GM10248 (cell line): Measurements from ENCODE around the gene LGALS1.

Experiments used
- CTCF ChIA-PET: fragments of 300-600 bp; sonication (Branson Sonifier 250); formaldehyde crosslinking; extraction: SDS; loops from one replicate; lab custom pipeline; 2021; ENCODE audit warnings: antibody characterized with exemption; lab: Yijun Ruan, JAX
- POLR2A ChIA-PET: fragments of 350-650 bp; sonication (Branson Sonifier 250); formaldehyde crosslinking; extraction: SDS; loops from one replicate; lab custom pipeline; 2020; ENCODE audit warnings: antibody characterized with exemption; lab: Yijun Ruan, JAX
- DNase-seq: peaks from one replicate; pipeline ENCODE4 v3.0.0; 2012; ENCODE audit errors: extremely low spot score
- CTCF ChIP-seq: IDR thresholded peaks from 2 replicates; pipeline ENCODE4 v1.5.1; 2012; ENCODE audit warnings: mild to moderate bottlenecking, low read depth; ENCODE audit errors: extremely low read depth, missing control alignments, control extremely low read depth

Gene LGALS1

GRCh38 chr22:37638391-37639069 lies 36.9 kb upstream of the LGALS1 start:
- POLR2A ChIA-PET: interaction anchor here (1.0 kb wide), 2 partner anchors 30 to 33 kb away, joined by 3 read pairs; partner anchors contain the start of gene GGA1
- no peak for TF ChIP-seq CTCF
- CTCF ChIA-PET: interaction anchor here (0.7 to 14.7 kb wide), 10 partner anchors 10 to 179 kb away, joined by 3 to 298 read pairs (median 6); partner anchors contain the start of genes GGA1, LGALS1, NOL12 and PDXP
- DNase-seq: no peak

- peak; percentile 81 for DNase-seq
- ChIA-PET CTCF (interaction anchor here (7.7 to 14.7 kb wide), 4 partner anchors 10 to 37 kb away, joined by 78 to 298 read pairs (median 219); partner anchors contain the start of genes GGA1, LGALS1, NOL12 and PDXP), POLR2A (interaction anchor here (0.6 kb wide), 1 partner anchor 41 kb away, joined by 5 read pairs; no protein-coding TSS in a partner anchor)
- no peak for TF ChIP-seq CTCF
Observed at GRCh38 chr22:37639070-37639760, 36.2 kb upstream of the LGALS1 start, which contains the start of gene SH3BP1. Gene SH3BP1 (plus strand): TSS chr22:37639669. CDS start chr22:37639788, 119 bp downstream.

- CTCF ChIA-PET: interaction anchor here (3.8 to 10.4 kb wide), 5 partner anchors 11 to 36 kb away, joined by 19 to 298 read pairs (median 179); partner anchors contain the start of genes GGA1, LGALS1, NOL12 and PDXP
- POLR2A ChIA-PET: interaction anchor here (0.6 kb wide), 1 partner anchor 41 kb away, joined by 5 read pairs; no protein-coding TSS in a partner anchor
- TF ChIP-seq CTCF: no peak
- DNase-seq: no peak
Observed at GRCh38 chr22:37639771-37640590, 35.5 kb upstream of the LGALS1 start.

GRCh38 chr22:37640591-37641560 lies 34.6 kb upstream of the LGALS1 start:
- DNase-seq: no peak
- ChIA-PET CTCF (interaction anchor here (1.3 to 10.4 kb wide), 7 partner anchors 12 to 48 kb away, joined by 3 to 298 read pairs (median 44); partner anchors contain the start of genes GGA1, LGALS1, NOL12 and PDXP), POLR2A (no interaction called here)
- TF ChIP-seq CTCF: no peak

- no peak for DNase-seq
- ChIA-PET POLR2A (no interaction called here), CTCF (interaction anchor here (1.3 to 10.4 kb wide), 7 partner anchors 12 to 49 kb away, joined by 3 to 298 read pairs (median 44); partner anchors contain the start of genes GGA1, LGALS1, NOL12 and PDXP)
- no peak for TF ChIP-seq CTCF
Observed at GRCh38 chr22:37641561-37641949, 33.9 kb upstream of the LGALS1 start.
